ENCODE results near the gene GRK7. TPM values are rescaled to one million over a fixed set of nuclear protein-coding genes. Genes with fewer than 3 reads are reported as not detected.

GRK7 gene
- total and polyA plus RNA-seq, 2 of the 4 experiments (the other 2 are of a cell fraction): not detected

- ATAC-seq (ENCODE audit: low read depth): no peak
- Histone ChIP-seq H2AK5ac (ENCODE audit: low read depth, low read length) (no peak overlapping the region), H3K4ac (ENCODE audit: low read depth, low read length) (no peak overlapping the region), H2AK9ac (replicated peaks; ENCODE audit: low read depth, low read length, poor library complexity) (no peak overlapping the region), H4K8ac (ENCODE audit: low read depth in 2 of 2, low read length in 2 of 2) (no peak overlapping the region), H2BK5ac (ENCODE audit: low read depth, low read length, poor library complexity, severe bottlenecking) (no peak overlapping the region), H2BK120ac (ENCODE audit: low read depth, low read length) (no peak overlapping the region), H3K4me1 (ENCODE audit: control insufficient read depth, insufficient read depth, low read length) (peaks cover 4% of the 10 kb centered on the region; the same call in 1 of the 2 replicates), H4K5ac (ENCODE audit: low read depth, low read length) (no peak overlapping the region), H3K9me1 (ENCODE audit: insufficient read depth, low read length) (peaks cover 2% of the 10 kb centered on the region; the same call in 1 of the 2 replicates), H3K23ac (ENCODE audit: low read depth, low read length) (no peak overlapping the region), H3K9me3 (ENCODE audit: control insufficient read depth, insufficient read depth, low read length) (no peaks in the 10 kb centered on the region), H4K91ac (ENCODE audit: insufficient read depth, low read depth, low read length) (no peak overlapping the region), H3K56ac (ENCODE audit: extremely low read depth, insufficient read depth, low read length) (no peak overlapping the region), H3K4me3 (ENCODE audit: insufficient read depth, low read depth, low read length) (no peak overlapping the region), H2BK15ac (ENCODE audit: low read depth, low read length) (no peak overlapping the region), H3K9ac (ENCODE audit: low read depth, low read length) (no peak overlapping the region), H3K14ac (replicated peaks; ENCODE audit: low read depth, low read length) (no peak overlapping the region), H3K27me3 (ENCODE audit: control insufficient read depth, insufficient read depth, low read length) (no peaks in the 10 kb centered on the region), H2AFZ (replicated peaks; ENCODE audit: low read length, poor library complexity) (no peak overlapping the region), H4K20me1 (ENCODE audit: insufficient read depth, low read length) (no peaks in the 10 kb centered on the region), H3K18ac (ENCODE audit: low read depth, low read length) (no peak overlapping the region), H3K36me3 (ENCODE audit: control insufficient read depth, insufficient read depth, low read length) (no peaks in the 10 kb centered on the region), H3K27ac (ENCODE audit: insufficient read depth, low read length) (no peak overlapping the region), H2BK20ac (ENCODE audit: low read depth, low read length) (no peak overlapping the region), H3K79me1 (ENCODE audit: low read depth in 1 of 2, low read length in 2 of 2) (no peaks in the 10 kb centered on the region; a peak in 1 of 4 replicates), H3K4me2 (ENCODE audit: low read depth, low read length) (no peak overlapping the region)
- TF ChIP-seq NFE2L2 (IDR thresholded peaks at IDR 0.05; ENCODE audit: low read depth, low read length): no peak
- no peak for TF ChIP-seq RCOR1 (IDR thresholded peaks at IDR 0.05; ENCODE audit: insufficient replicate concordance, low read length)
- POLR2A ChIA-PET (ENCODE audit: unreplicated experiment): no interaction called here
- dilution Hi-C loops (cut with HindIII; ENCODE audit: low sequenced_read_pairs, unreplicated experiment): no loop called here
- WGBS, 2 experiments (ENCODE audit: extremely low coverage in 2 of 2, insufficient read length in 1 of 2): no CpG with 5 or more reads among the region's 1 CpG
- in situ Hi-C loops (cut with MboI; ENCODE audit: low sequenced_read_pairs): no loop called here
- DNase-seq: no peak
- CTCF ChIA-PET: interaction anchor here (0.6 kb wide), 2 partner anchors 87 to 234 kb away, joined by 4 to 5 read pairs; no protein-coding TSS in a partner anchor
- intact Hi-C loops (cut with micrococcal nuclease): no loop called here
- no TSS peak for BruUV-seq (replicated peaks)
Observed at GRCh38 chr3:141714671-141715070, 48.5 kb upstream of the GRK7 start.

All from IMR-90 (cell line).